GM18499 (cell line): ENCODE data around the gene SHROOM3.
"Not testable (repeated sequence)": the region's sequence is repeated elsewhere in the genome, so short reads cannot be mapped to it uniquely, and the experiment has no call there.

Experiments
- ATAC-seq: cut with Tn5 transposase; IDR thresholded peaks from one replicate; pipeline ENCODE4 v1.9.1; 2021; ENCODE audit warnings: moderate number of reproducible peaks; ENCODE audit not compliant: insufficient read depth, unreplicated experiment

SHROOM3 gene

GRCh38 chr4:76705472-76705871 is 270.4 kb downstream of the SHROOM3 start:
- no peak for ATAC-seq

GRCh38 chr4:76706581-76706980 is 271.6 kb downstream of the SHROOM3 start:
- ATAC-seq = no peak

DNA sequence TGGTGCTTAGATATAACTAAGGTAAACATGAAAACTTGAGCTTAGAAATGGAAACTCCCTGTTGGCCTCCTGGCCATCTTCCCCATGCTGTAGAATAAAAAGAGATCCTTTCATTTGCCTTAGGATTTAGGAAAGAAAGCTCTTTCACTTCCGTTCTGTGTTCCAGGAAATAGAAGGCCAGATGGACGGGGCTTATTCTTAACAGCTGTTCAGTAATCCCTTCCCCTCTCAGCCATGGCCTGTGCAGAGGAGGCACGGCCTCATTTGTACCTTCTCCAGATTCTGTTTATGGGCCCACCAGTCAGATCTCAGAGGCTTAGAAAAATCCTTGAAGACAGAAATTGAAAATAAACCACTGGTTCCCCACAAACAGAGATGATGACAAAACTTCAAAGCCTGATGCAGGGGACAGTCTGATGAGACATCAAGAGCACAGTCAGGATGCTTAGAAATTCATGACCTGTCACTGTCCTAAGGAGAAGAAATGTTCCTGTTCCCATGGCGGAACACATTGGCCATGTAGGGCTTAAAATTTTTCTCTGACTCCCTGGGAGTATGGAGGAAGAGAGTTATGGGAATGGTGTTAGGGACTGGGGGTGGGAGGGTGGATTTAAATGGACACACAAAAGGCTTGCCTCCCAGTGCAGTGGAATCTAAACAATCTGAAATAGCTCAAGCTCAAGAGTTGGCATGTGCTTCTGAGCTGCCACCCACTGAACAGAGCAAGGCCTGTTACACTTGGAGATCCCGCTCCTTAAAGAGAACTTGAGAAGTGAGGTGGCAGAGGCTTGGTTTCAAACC is 274.1 kb downstream of the SHROOM3 start:
- ATAC-seq = no peak

DNA sequence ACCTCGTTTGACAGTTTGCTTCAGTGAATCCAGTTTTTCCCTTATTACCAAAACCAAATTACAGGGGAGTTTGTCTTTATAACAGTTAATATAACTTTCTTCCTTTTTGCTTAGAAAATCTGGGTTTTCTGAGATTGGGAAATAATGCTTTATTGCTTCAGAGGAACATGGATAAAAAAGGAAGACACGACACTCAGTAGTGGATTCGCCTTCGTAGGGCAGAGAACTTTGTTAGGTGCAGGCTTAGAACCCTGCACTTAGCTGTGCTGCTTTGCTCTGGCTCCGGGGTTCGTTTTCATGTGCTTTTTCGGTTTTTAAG is 274.7 kb downstream of the SHROOM3 start:
- no peak for ATAC-seq

DNA sequence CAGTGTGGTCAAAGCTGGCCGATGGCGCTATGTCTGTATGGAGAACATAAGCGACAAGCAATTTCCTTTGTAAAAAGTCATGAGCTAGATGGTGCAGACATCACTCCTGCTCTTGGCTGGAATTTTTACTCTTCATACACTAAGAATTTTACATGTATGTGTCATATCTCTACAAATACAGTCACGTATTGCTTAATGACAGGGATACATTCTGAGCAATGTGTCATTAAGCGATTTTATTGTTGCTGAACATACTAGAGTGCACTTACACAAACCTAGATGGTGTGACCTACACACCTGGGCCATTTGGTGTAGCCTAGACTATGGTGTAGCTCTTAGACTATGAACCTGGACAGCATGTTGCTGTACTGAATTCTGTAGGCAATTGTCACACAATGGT is 277.5 kb downstream of the SHROOM3 start:
- ATAC-seq = no peak

DNA sequence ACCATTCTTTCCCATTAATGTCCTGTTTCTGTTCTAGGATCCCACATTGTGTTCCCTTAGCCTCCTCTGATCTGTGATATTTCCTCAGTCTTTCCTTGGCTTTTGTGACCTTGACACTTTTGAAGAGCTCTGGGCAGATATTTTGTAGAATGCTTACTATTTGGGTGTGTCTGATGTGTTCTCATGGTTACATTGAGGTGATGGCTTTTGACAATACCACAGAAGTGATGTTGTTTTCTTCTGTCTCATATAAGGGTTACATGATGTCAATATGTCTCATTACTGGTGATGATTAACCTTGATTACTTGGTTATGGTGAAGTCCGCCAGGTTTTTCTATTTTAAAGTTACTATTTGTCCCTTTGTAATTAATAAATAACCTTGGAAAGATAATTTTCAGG is 279.2 kb downstream of the SHROOM3 start:
- ATAC-seq = no peak

- ATAC-seq = no peak
Observed at GRCh38 chr4:76716020-76716419, 281.0 kb downstream of the SHROOM3 start.

DNA sequence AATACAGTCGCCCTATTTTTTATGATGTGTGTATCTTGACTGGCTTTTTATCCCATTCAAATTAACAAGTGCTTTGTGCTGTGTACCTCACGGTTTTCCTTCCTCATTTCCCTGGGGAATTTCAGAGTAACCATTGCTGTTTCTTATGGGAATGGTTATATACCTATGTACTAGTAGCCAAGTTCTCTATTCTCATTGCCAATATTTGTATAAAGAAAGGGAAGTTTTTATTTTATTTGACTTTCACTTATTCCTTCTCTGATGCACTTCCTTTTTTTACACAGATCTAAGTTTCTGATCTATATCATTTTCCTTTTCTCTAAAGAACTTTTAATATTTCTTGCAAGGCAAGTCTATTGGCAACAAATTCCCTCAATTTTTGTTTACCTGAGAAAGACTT is 281.6 kb downstream of the SHROOM3 start:
- ATAC-seq = no peak

DNA sequence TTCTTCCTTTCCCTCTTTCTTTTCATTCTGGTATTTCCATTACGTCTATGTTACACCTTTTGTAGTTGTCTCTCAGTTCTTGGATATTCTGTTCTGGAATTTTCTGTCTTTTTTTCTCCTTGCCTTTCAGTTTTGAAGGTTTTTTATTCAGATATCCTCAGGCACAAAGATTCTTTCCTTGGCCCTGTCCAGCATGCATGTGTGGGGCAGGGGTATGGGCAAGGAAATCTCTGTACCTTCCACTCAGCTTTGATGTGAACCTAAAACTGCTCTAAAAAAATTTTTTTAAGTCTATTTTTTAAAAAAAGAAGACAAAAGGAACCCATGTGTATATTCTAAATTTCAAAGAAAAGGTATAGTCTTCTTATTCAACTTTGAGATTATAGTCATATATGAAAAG is 282.4 kb downstream of the SHROOM3 start:
- ATAC-seq = no peak

DNA sequence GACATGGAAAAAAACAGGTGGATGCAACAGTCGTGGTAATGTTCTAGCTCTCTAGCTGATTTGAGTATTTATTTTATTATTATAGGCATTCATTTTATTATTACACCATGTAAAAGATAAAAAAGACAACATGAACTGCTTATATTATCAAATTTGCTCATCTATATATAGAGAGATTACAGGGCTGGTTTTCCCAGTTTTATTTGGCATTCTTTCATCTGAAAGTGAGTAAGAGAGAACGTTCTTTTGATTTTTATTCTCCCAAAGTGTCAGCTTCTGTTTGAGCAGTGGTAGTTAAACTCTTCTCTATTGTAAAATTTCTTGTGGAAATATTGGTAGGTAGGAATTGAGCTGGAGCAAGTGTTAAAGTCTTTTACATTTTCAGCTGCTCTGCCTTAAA is 283.0 kb downstream of the SHROOM3 start:
- no peak for ATAC-seq

- no peak for ATAC-seq
Observed at GRCh38 chr4:76718831-76719230, 283.8 kb downstream of the SHROOM3 start.

DNA sequence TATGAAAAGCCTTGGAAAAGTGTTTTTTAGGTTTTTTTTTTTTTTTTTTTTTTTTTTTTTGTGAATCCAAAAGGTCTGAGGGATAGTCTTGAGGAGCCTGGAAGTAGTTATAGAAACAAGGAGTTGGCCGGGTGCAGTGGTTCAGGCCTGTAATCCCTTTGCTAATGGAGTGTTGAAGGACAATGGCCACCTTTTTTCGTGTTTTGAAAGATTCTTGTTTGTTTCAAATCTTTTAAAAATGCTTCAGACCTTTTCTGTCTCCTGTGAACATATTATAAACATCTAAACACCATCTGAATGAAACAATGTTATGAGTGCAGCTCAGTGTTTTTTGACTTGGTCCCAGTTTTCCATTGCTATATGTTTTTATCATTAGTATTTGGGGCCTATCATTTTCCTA is 285.1 kb downstream of the SHROOM3 start:
- no peak for ATAC-seq

- not testable (repeated sequence) for ATAC-seq
Observed at GRCh38 chr4:76722146-76722545, 287.1 kb downstream of the SHROOM3 start.

DNA sequence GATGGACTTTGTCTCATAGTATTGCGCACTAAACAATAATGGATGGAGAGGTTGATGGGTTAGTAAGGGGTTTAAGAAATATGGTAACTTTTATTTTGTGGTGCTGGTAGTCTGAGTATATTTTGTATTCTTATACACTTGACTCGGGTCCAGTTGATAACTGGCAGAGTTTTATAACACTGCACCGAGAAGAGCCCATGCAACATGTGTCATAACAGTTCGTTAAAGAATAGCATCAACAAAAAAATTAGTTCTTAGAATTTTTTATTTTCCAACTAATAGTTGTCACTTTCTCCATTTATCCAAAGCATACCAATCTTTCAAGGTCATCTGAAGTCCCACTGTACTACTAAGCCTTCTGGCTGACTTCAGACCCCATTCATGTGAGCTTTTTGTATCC is 287.8 kb downstream of the SHROOM3 start:
- ATAC-seq = no peak

- no peak for ATAC-seq
Observed at GRCh38 chr4:76723373-76723772, 288.3 kb downstream of the SHROOM3 start.

DNA sequence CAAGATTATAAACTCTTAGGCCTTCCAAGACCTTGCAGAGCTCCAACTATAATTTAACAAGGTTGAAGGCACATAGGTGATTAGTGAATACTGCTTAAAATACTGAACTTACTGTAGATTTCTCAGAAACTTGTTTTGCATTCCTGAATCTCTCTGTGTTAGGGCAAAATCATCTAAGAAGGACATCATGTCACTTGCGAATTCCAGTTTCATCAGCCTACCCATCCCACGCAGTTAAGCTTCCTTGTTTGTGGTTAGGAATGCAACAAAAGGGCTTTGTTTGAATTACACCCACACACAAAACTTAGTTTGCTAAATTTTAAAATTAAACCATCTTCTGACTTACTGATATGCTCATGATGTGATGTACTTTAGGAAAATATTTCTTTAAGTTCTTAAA is 288.9 kb downstream of the SHROOM3 start:
- ATAC-seq = no peak

- ATAC-seq = no peak
Observed at GRCh38 chr4:76725039-76725438, 290.0 kb downstream of the SHROOM3 start.

DNA sequence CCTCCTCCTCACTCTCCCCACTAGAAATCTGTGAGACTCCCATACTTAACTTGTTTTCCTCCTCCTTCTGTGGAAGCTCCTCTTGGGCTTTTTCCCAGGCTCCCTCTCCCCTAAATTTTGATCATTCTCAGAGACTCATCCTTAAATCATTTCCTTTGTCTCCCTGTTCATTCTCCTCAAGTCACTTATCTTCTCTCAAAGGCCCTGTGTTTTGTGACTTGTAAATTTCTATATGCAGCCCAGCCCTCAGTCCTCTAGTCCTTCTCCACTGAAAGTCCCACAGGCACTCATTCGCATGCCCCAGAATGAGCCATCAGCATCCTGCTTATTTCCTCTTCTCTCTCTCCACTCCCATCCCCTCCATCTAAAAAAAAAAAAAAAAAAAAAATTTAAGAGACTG is 291.1 kb downstream of the SHROOM3 start:
- no peak for ATAC-seq

- ATAC-seq = no peak
Observed at GRCh38 chr4:76726631-76727030, 291.6 kb downstream of the SHROOM3 start.

GRCh38 chr4:76727934-76728333 is 292.9 kb downstream of the SHROOM3 start:
- not testable (repeated sequence) for ATAC-seq

GRCh38 chr4:76729460-76729859 is 294.4 kb downstream of the SHROOM3 start:
- no peak for ATAC-seq

GRCh38 chr4:76729980-76730379 is 295.0 kb downstream of the SHROOM3 start:
- ATAC-seq = no peak

GRCh38 chr4:76732246-76732645 is 297.2 kb downstream of the SHROOM3 start:
- ATAC-seq = no peak
